Measurements from ENCODE around the gene GSE1.
"Not testable (repeated sequence)": the region's sequence is repeated elsewhere in the genome, so short reads cannot be mapped to it uniquely, and the experiment has no call there.

GSE1 gene

DNA sequence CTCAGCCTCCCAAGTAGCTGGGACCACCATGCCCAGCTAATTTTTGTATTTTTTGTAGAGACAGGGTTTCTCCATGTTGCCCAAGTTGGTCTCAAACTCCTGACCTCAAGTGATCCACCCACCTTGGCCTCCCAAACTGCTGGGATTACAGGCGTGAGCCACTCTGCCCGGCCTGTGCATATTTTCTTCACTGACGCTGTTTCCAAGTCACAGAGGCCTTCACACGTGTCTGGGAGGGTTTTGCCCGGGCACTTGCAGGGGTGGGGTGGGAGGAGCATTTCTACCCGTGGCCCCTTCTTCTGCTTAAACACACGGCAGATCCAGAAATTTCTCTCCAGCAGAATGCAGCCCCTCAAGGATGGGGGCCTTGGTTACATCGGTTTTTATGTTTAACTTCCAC lies 20.8 kb upstream of the GSE1 start:
- DNase-seq = not testable (repeated sequence)

GRCh38 chr16:85592700-85593493 lies 20.2 kb upstream of the GSE1 start:
- no peak for DNase-seq

DNA sequence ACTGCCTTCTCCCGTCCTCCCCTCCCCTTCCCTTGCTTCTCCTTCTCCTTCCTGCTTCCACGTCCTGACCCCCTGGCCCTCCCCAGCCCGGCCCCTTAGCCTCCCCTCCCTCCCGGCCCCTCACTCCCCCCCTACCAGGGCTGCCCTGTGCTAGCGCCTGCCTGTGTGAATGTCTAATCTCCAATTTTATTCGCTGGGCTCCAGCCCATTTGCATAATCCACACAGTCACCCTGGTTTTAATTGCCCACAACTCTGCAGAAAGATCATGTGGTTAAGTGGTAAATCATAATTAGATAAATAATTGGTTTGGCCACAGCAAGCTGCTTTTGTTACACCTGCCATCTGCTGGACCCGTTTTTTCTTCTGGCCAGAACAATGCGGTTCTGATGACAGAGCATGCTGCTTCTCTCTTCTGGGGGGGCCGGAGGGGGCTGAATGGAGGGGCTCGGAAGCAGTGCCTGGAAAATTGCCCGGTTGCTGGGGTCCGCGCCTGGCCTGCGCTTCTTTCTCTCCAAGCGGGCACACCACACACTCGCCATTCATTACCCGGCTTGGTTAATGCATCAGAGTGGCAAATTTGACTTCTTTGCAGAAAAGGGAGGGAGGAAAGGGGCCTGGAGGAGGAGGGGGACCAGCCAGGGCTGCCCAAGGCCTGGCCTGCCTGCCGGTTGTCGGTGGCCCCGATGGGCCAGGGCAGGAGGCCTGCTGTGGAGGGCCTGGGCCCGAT lies 19.5 kb upstream of the GSE1 start:
- no peak for DNase-seq

GRCh38 chr16:85594273-85594977 lies 18.7 kb upstream of the GSE1 start:
- DNase-seq = no peak

GRCh38 chr16:85594978-85595661 lies 18.0 kb upstream of the GSE1 start:
- DNase-seq = no peak

- DNase-seq = no peak
These were observed 17.2 kb upstream of the GSE1 start for GRCh38 chr16:85595812-85596502.

DNA sequence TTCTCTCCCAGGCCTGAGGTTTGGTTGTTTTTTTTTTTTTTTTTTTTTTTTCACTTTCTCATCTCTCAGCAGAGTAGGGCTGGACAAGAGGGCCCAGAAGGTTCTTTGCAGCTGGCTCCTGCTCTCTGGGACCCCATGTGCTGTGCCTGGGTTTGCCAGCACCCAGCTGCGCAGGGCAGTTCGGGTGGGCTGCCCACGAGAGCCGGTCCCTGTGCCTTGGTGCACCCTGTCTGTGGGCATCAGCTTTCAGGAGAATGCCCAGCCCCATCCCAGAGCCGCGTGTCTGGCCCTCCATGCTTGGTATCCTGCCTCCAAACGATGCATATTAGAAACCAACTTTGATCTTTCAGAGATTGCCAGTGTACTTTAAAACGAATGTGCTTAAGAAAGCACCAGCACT lies 15.0 kb upstream of the GSE1 start:
- DNase-seq = no peak

GRCh38 chr16:85600078-85600477 lies 13.0 kb upstream of the GSE1 start:
- DNase-seq = no peak

DNA sequence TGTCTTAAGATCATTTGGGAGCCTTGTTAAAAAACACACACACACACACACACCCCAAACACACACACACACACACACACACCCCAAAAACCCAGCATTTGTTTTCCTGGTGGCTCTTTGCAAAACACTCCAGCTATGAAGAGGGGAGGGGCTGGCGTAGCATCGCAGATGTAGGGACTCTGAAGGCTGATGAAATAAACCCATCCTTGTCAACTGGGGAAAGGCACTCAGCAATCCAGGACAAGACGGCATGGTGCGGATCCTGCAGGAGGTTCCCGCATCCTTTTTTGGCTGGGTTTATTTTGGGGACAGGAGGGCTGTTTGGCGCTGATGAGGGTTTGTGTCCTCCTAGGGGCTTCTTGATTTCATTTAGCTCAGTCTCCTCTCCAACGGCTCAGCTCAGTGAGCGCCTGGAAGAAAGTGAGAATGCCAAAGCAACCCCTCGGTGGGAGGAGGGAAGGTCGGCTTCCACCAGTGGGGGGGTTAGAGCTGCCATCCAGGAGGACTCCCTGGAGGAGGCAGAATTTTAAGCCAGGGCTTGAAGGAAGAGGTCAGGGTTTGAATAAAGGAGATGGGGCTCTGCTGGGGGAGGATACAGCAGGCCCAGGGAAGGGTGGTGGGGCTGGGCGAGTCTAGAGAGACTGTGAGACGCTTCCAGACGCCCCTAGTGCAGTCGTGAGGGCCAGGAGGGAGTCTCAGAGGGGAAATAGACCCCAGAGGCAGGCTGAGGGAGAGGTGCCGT lies 12.4 kb upstream of the GSE1 start:
- no peak for DNase-seq

DNA sequence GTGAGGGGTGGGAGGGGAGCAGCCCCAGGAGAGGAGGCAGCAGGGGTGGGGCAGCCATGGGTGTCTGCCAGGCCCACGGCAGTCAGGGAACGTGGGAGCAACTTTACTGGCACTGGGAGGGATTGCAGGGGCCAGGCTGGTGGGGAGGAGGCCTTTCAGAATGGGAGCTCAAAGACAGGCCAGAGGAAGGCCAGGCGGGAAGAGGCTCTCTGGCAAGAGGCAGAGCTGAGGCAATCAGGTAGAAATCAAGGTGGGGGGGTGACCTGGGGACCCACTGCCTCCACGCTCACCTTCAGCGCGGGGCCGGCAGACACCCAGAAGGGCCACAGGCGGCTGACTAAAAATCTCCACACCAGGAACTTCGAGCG lies 11.9 kb upstream of the GSE1 start:
- no peak for DNase-seq

- no peak for DNase-seq
These were observed 11.3 kb upstream of the GSE1 start for GRCh38 chr16:85601730-85602401.

DNA sequence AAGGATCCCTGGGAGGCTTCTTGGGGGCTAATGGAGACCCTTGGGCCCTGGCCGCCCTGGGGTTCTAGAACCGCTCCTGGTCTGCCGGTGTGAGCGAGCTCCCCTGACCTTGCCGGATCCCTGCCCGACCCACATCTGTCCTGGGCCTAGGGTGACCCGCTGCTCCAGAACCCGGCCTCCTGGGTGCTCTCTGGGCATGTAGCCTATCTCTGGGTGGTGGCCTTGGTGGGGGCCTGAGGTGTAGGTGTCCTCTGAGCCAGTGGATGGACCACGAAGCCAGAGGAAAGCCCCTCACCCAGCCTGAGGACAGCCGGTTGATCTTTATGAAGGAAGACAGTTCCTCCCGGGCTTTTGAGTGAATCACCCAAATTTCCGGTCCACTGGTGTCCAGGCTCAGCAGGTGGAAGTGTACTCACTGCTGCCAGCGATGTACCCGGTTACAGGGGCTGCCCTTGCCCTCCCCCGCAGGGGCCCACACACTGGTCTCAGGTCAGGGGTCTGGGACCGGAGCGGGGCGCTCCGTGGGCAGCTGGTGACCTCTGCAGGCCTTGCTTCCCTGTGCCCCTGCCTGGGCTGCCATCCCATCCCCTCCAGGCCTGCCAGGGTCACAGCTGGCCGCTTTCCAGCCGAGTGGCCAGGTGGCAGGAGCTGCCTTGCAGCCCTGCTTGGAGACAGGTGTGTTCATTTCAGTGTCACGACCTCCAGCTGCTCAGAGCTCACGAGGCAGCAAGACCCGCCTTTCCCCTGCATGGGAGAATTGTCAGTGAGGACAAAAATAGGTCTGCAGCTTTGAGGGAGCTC lies 10.5 kb upstream of the GSE1 start:
- DNase-seq = no peak

- no peak for DNase-seq
These were observed 9.8 kb upstream of the GSE1 start for GRCh38 chr16:85603203-85603755.

- no peak for DNase-seq
These were observed 8.9 kb upstream of the GSE1 start for GRCh38 chr16:85604145-85604705.

DNA sequence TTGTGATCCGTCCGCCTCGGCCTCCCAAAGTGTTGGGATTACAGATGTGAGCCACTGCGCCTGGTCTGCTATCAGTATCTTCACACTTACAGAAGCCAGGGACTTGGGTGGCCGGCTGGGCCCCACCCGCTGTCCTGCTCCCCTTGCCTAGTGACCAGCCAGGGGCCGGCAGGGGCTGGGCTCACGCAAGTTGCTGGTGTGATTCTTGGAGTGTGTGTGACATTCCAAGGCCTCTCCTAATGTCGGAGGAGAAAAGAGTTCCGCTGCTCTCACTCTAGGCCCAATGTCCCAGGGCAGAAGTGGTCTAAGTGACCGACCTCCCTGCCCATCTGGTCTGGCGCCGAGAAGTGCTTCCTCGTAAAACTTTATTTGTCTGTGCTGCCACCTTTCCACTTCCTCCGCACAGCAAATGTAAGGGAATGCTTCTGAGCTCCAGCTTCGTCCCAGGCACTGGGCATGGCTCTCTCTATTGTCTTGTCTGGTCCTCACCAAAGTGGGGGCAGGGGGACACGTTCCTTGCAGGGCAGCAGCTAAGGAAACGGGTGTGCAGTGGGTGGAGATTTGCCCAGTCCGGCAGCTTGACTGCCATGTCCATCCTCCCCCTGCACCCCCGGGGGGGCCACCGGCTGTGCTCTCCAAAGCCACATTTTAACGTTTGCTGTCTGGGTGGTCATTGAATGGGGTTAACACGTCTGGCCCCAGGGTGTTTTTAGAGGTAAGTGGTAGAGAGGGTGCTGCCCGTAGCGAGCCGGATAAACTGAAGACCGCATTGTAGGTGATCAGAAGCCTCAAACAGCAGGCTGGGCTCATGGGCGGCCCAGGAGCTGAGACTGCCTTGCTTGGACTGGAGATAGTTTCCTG lies 7.8 kb upstream of the GSE1 start:
- no peak for DNase-seq

DNA sequence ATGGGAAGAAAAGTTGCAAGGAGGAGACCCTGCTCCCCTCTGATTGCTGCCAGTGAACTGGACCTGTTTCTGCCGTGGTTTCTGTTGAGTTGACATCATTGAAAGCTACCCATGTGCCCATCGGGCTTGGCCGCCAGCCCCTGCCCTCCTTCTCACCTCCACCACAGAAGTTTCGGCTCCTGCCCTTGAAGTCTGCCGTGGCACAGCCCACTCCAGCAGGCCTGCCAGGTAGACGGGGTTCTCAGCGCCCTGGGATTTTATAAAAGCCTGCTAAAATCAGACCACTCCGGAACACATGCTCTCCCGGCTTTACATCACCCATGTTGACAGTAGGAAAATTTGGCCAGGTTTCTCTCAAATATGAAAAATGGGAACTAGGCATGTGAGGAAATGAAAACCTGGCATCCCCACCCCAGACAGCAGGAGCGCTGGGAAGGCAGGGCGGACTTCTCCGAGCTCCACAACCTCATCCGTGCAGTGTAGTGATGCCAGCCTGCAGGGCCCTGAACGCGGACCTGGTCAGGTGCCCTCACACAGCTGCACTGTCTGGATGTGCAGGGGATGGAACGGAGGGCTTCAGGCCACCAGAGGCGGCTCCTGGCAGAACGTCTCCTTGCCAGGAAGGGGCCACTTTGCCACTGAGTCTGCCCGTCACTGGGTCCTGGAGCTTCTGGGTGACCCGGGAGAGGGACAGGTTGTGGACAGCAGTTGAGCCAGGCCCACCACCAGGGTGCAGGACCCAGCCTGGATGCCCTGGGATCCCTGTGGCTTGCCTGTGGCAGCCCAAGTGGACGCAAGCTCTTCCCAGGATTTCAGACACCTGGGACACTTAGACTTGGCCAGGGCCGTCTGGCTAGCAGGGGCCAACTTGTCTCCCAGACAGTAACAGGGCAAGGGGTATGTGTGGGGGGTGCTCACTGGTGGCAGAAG lies 6.9 kb upstream of the GSE1 start:
- DNase-seq = no peak

GRCh38 chr16:85606904-85607303 lies 6.2 kb upstream of the GSE1 start:
- no peak for DNase-seq

GRCh38 chr16:85607321-85607765 lies 5.8 kb upstream of the GSE1 start:
- no peak for DNase-seq

Data from activated CD4-positive, alpha-beta T cell treated with anti-CD3 and anti-CD28 coated beads, Interleukin-2, amount 50 U/mL, for 1 hour (primary cell).